WERI-Rb-1 (cell line): ENCODE data around the gene UQCR11.

Source experiments
- DNase-seq: peaks from one replicate; pipeline ENCODE4 v3.0.0-alpha.2; 2020
- H3K27ac ChIP-seq: fragments of 250-450 bp; sonication (Bioruptor Pico); 2 replicates; pipeline ENCODE4 v1.5.1; 2020; ENCODE audit warnings: mild to moderate bottlenecking, moderate library complexity
- H3K27me3 ChIP-seq: fragments of 250-450 bp; sonication (Bioruptor Pico); 2 replicates; pipeline ENCODE4 v1.5.1; 2021; ENCODE audit warnings: mild to moderate bottlenecking, low read depth, moderate library complexity; ENCODE audit not compliant: insufficient read depth, severe bottlenecking
- H3K36me3 ChIP-seq: fragments of 250-450 bp; sonication (Bioruptor Pico); 2 replicates; pipeline ENCODE4 v1.5.1; 2020; ENCODE audit warnings: mild to moderate bottlenecking, moderate library complexity
- H3K4me3 ChIP-seq: 2 replicates; pipeline ENCODE4 v1.5.1; 2011; ENCODE audit warnings: low read depth, mild to moderate bottlenecking, control low read depth, low read length
- H3K9me3 ChIP-seq: fragments of 250-450 bp; sonication (Bioruptor Pico); 2 replicates; pipeline ENCODE4 v1.5.1; 2021; ENCODE audit warnings: mild to moderate bottlenecking, moderate library complexity; ENCODE audit not compliant: severe bottlenecking
- CTCF ChIP-seq: IDR thresholded peaks from 2 replicates; pipeline ENCODE4 v1.5.1; 2011; ENCODE audit warnings: low read depth, mild to moderate bottlenecking, control low read depth, inconsistent platforms, low read length

Gene UQCR11

GRCh38 chr19:1602091-1602707, 3.1 kb downstream of the UQCR11 start:
- TF ChIP-seq CTCF = no peak

GRCh38 chr19:1601613-1602064, 3.6 kb downstream of the UQCR11 start:
- DNase-seq = no peak
- Histone ChIP-seq H3K27me3 (no peaks in the 10 kb centered on the region), H3K27ac (no peak overlapping the region), H3K4me3 (no peak overlapping the region), H3K36me3 (peaks cover 31% of the 10 kb centered on the region), H3K9me3 (no peaks in the 10 kb centered on the region)
- peak; percentile 8; the same call in 1 of the 2 replicates for TF ChIP-seq CTCF

More at GRCh38 chr19:1602091-1602707, 3.1 kb downstream of the UQCR11 start:
- Histone ChIP-seq H3K9me3 (no peaks in the 10 kb centered on the region), H3K27ac (no peak overlapping the region), H3K27me3 (no peaks in the 10 kb centered on the region), H3K4me3 (no peak overlapping the region), H3K36me3 (peaks cover 25% of the 10 kb centered on the region)
- DNase-seq = no peak

- H3K27ac ChIP-seq = no peak overlapping the region
- H3K4me3 ChIP-seq = no peak overlapping the region
- H3K9me3 ChIP-seq = no peaks in the 10 kb centered on the region
- no peak for TF ChIP-seq CTCF
- peaks cover 44% of the 10 kb centered on the region for H3K36me3 ChIP-seq
- no peaks in the 10 kb centered on the region for H3K27me3 ChIP-seq
- DNase-seq = no peak
These were observed 5.8 kb downstream of the UQCR11 start for GRCh38 chr19:1599460-1599846.

GRCh38 chr19:1598777-1599459, 6.3 kb downstream of the UQCR11 start:
- H3K27ac ChIP-seq = no peak overlapping the region
- peaks cover 49% of the 10 kb centered on the region for H3K36me3 ChIP-seq
- no peak for TF ChIP-seq CTCF
- DNase-seq = no peak
- no peak overlapping the region for H3K4me3 ChIP-seq
- no peaks in the 10 kb centered on the region for H3K9me3 ChIP-seq
- no peaks in the 10 kb centered on the region for H3K27me3 ChIP-seq

DNA sequence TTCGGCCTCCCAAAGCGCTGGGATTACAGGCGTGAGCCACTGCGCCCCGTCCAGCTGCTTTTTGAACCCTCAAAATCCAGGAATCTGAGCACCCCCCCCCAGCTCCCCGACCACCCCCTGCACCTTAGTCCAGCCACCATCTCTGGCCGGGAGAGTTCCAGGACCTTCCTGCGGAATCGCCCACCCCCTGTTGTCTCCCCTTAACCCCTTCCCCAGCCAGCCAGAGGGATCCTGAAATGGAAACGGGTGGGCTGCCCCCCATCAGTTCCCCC, 11.8 kb downstream of the UQCR11 start:
- H3K36me3 ChIP-seq = peaks cover 55% of the 10 kb centered on the region
- no peak for TF ChIP-seq CTCF
- no peak for DNase-seq
- H3K4me3 ChIP-seq = no peak overlapping the region
- no peaks in the 10 kb centered on the region for H3K9me3 ChIP-seq
- H3K27me3 ChIP-seq = no peaks in the 10 kb centered on the region
- peak overlapping the region; percentile 78; the same call in 1 of the 2 replicates for H3K27ac ChIP-seq
